Activated CD8-positive, alpha-beta T cell treated with anti-CD3 and anti-CD28 coated beads for 36 hours (primary cell): ENCODE results near the gene ATOSA. TPM values are rescaled to one million over a fixed set of nuclear protein-coding genes. Genes with fewer than 3 reads are reported as not detected.

Source experiments
- ATAC-seq: fragments of 200-7000 bp; cut with Tn5 transposase; one replicate; pipeline ENCODE4 v1.10.0; 2021; ENCODE audit warnings: mild to moderate bottlenecking, moderate library complexity
- CTCF ChIA-PET: fragments of 350-600 bp; sonication (Branson Sonifier 250); formaldehyde crosslinking; loops from one replicate; lab custom pipeline; 2021; ENCODE audit warnings: antibody characterized with exemption; lab: Charles Lee
- POLR2A ChIA-PET: fragments of 350-600 bp; sonication (Branson Sonifier 250); formaldehyde crosslinking; loops from one replicate; lab custom pipeline; 2021; ENCODE audit warnings: antibody characterized with exemption; lab: Charles Lee
- DNase-seq: peaks from one replicate; pipeline ENCODE4 v3.0.0-alpha.2; 2020
- H3K27ac Mint-ChIP-seq: one replicate; pipeline ENCODE4 v1.8.0; 2021; ENCODE audit warnings: mild to moderate bottlenecking, mixed read lengths
- H3K27me3 Mint-ChIP-seq: one replicate; pipeline ENCODE4 v1.8.0; 2021; ENCODE audit warnings: mixed read lengths
- H3K36me3 Mint-ChIP-seq: one replicate; pipeline ENCODE4 v1.8.0; 2021; ENCODE audit warnings: low read depth, mixed read lengths
- H3K4me1 Mint-ChIP-seq: one replicate; pipeline ENCODE4 v1.8.0; 2021; ENCODE audit warnings: low read depth, mixed read lengths
- H3K4me3 Mint-ChIP-seq: one replicate; pipeline ENCODE4 v1.8.0; 2021; ENCODE audit warnings: mild to moderate bottlenecking, moderate library complexity, mixed read lengths
- H3K9me3 Mint-ChIP-seq: one replicate; pipeline ENCODE4 v1.8.0; 2021; ENCODE audit warnings: mixed read lengths
- intact Hi-C: fragments of 100-400 bp; cut with micrococcal nuclease; formaldehyde crosslinking; loops from one replicate; pipeline ENCODE4 v1.10.0; 2022
- total RNA-seq, 2 experiments: library from RNA; stranded (reverse); gene quantifications; one replicate each; pipeline ENCODE4 v1.2.3, GENCODE V29; 2021
- TF ChIP-seq, protein P1 (sequence below): fragments of 200-600 bp; IDR thresholded peaks from one replicate; pipeline ENCODE4 v1.8.0; 2022; ENCODE audit warnings: antibody characterized with exemption, mild to moderate bottlenecking

The ATOSA gene
- total RNA-seq, 2 experiments from 2014 or later, result 13.1 TPM

DNA sequence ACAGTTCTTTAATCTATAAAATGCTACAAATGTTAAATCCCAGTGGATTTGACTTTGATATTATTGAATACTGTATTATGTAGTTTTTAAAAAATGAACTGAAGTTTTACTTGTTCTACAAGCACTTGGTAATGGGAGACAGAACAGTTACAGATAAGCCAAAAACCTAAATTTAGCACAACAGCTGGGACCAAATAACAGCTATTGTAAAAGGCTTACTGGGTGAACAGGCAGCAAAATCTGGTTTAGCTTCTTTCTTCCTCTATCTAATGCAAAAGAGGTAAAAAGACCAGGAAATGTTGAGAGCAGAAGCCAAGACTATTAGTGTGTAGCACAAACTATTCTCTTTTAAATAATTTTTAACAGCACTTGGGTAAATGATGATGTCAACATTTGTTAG lies 1.6 kb upstream of the ATOSA start:
- ATAC-seq, result no peak
- H3K9me3 Mint-ChIP-seq, result no peaks in the 10 kb centered on the region
- intact Hi-C loops, result loop anchor here (5.0 to 10.0 kb wide), 2 partner anchors 116 to 348 kb away; partner anchors contain the start of gene ARPP19

DNA sequence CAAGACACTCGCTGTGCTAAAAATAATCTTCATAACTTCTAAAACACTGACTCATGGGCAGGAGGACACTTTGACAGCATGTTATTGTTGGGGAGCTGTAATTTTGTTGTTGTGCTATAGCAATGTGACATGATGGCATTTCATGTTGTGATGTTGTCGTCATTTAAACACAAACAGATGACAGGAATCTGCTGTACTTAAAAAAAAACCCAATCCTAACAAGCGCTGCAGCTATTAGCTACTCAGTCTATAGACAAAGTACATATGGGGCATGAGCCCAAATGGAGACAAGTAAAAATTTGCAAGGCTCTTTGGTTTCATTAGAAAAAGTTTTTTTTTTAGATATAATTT lies 828 bp upstream of the ATOSA start:
- Mint-ChIP-seq H3K27ac (no peak overlapping the region), H3K4me3 (peak overlapping the region; percentile 99)
- CTCF ChIA-PET, result interaction anchor here (0.9 to 1.0 kb wide), 2 partner anchors 320 to 349 kb away, joined by 3 to 4 read pairs; no protein-coding TSS in a partner anchor

More for the DNA sequence above, 1.6 kb upstream of the ATOSA start:
- TF ChIP-seq, protein P1, sequence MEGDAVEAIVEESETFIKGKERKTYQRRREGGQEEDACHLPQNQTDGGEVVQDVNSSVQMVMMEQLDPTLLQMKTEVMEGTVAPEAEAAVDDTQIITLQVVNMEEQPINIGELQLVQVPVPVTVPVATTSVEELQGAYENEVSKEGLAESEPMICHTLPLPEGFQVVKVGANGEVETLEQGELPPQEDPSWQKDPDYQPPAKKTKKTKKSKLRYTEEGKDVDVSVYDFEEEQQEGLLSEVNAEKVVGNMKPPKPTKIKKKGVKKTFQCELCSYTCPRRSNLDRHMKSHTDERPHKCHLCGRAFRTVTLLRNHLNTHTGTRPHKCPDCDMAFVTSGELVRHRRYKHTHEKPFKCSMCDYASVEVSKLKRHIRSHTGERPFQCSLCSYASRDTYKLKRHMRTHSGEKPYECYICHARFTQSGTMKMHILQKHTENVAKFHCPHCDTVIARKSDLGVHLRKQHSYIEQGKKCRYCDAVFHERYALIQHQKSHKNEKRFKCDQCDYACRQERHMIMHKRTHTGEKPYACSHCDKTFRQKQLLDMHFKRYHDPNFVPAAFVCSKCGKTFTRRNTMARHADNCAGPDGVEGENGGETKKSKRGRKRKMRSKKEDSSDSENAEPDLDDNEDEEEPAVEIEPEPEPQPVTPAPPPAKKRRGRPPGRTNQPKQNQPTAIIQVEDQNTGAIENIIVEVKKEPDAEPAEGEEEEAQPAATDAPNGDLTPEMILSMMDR, result no peak
- H3K27me3 Mint-ChIP-seq, result no peaks in the 10 kb centered on the region
- H3K4me3 Mint-ChIP-seq, result no peak overlapping the region
- no peak for DNase-seq
- peaks cover 34% of the 10 kb centered on the region for H3K4me1 Mint-ChIP-seq
- H3K27ac Mint-ChIP-seq, result no peak overlapping the region
- CTCF ChIA-PET, result no interaction called here
- POLR2A ChIA-PET, result no interaction called here
- H3K36me3 Mint-ChIP-seq, result peaks cover 4% of the 10 kb centered on the region

DNA sequence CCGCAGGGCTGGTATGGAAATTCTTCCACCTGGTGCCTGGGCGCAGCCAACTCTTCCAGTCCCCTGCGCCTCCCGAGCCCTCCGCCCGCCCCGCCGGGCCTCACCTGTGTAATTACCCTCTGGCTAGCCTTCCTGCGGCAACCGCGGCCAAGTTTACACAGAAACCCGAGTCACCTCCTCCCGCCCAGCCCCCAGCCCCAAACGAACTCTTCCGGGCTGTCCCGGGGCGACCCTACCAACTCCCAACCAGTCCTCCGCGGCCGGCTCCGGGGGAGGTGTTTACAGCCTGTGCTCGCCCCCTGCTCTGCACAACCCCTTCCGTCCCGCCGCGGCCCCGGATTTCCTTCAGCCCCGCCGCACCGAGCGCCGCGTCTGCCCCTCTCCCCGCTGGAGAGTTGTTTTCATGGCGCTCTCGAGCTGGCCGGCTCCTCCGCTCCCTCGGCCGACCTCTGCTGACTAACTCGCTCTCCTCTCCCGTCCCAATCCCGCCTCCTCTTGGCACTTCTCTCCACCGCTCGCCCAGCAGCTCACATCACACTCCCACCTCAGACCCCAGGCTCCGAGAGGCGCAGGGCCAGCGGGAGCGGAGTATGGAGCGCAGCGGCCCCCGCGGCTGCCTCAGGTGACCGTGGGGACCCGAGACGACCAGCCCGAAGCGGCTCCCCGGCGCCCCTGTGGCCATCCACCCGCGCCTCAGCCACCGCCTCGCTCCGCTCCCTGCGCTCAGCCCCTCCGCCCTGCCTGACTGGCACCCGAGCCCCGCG lies 538 bp downstream of the ATOSA start:
- ChIA-PET CTCF (interaction anchor here (0.7 to 1.0 kb wide), 3 partner anchors 27 to 115 kb away, joined by 3 to 4 read pairs (median 3); no protein-coding TSS in a partner anchor), POLR2A (interaction anchor here (0.7 to 1.1 kb wide), 5 partner anchors 10 to 499 kb away, joined by 3 to 4 read pairs (median 3); no protein-coding TSS in a partner anchor)
- H3K4me3 Mint-ChIP-seq, result peak overlapping the region; percentile 99
- no peaks in the 10 kb centered on the region for H3K9me3 Mint-ChIP-seq
- H3K27me3 Mint-ChIP-seq, result no peaks in the 10 kb centered on the region
- ATAC-seq (peak; percentile 59), DNase-seq (peak; percentile 74)
- intact Hi-C loops, result no loop called here
- peaks cover 39% of the 10 kb centered on the region for H3K4me1 Mint-ChIP-seq
- H3K27ac Mint-ChIP-seq, result peak overlapping the region; percentile 99
- TF ChIP-seq, protein P1, result no peak
- peaks cover 7% of the 10 kb centered on the region for H3K36me3 Mint-ChIP-seq

More for the DNA sequence above, 828 bp upstream of the ATOSA start:
- H3K4me1 Mint-ChIP-seq, result peaks cover 38% of the 10 kb centered on the region
- DNase-seq (no peak), ATAC-seq (no peak)
- TF ChIP-seq, protein P1, result no peak
- peaks cover 7% of the 10 kb centered on the region for H3K36me3 Mint-ChIP-seq
- H3K27me3 Mint-ChIP-seq, result no peaks in the 10 kb centered on the region
- intact Hi-C loops, result loop anchor here (5.0 to 10.0 kb wide), 2 partner anchors 115 to 348 kb away; partner anchors contain the start of gene ARPP19
- POLR2A ChIA-PET, result interaction anchor here (0.7 kb wide), 2 partner anchors 16 to 48 kb away, joined by 3 to 4 read pairs; no protein-coding TSS in a partner anchor
- H3K9me3 Mint-ChIP-seq, result no peaks in the 10 kb centered on the region

DNA sequence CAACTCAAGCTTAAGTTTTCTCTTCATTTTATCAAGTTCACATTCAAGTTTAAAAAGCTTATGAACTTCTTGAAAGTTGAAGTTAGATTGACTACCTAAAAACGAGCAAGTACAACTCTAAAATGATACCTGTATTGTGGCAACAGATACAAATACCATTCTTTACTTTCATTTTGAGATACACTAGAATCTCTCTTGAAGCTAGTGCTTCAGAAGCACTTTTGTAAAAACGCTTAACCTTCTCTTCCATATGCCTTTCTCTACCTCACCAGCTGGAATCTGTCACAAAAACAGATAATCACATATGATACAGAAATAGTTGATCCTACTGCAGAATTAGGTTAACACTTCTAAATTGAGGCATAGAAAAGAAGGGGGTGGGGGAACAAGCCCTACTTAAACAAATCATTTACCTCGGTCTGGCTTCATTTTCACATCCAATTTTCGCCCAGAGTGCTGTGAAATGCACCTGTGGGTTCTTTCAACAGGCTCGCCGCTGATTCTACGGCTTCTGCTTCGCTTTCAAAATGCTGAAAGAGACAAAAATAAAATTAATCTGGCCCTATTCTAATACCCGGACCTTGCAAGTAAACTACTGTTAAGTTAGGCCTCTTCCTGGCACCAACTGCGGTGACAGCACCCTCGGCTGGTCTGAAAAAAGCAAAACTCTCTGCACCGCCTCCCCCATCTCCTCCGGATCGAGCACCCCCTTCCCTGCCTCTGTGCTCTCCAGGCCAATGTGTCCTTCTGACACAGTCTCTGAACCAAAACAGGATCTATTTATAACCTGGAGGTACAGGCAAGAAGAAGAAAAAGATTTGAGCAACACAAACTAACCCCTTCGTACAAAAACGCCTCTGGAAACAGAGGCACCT lies 1.4 kb downstream of the ATOSA start:
- POLR2A ChIA-PET, result interaction anchor here (0.8 to 1.1 kb wide), 5 partner anchors 14 to 119 kb away, joined by 3 read pairs; no protein-coding TSS in a partner anchor
- H3K27ac Mint-ChIP-seq, result peak overlapping the region; percentile 99
- peaks cover 7% of the 10 kb centered on the region for H3K36me3 Mint-ChIP-seq
- peak; percentile 59 for ATAC-seq
- DNase-seq, result peak; percentile 80
- H3K27me3 Mint-ChIP-seq, result no peaks in the 10 kb centered on the region
- no peaks in the 10 kb centered on the region for H3K9me3 Mint-ChIP-seq
- intact Hi-C loops, result no loop called here
- TF ChIP-seq, protein P1, result no peak
- H3K4me1 Mint-ChIP-seq, result peaks cover 40% of the 10 kb centered on the region
- peak overlapping the region; percentile 99 for H3K4me3 Mint-ChIP-seq
- CTCF ChIA-PET, result interaction anchor here (0.7 to 1.5 kb wide), 4 partner anchors 9 to 421 kb away, joined by 3 to 5 read pairs (median 3); no protein-coding TSS in a partner anchor
